IMR-90 (cell line): ENCODE measurements around the gene RBP2. TPM values are rescaled to one million over a fixed set of nuclear protein-coding genes. Genes with fewer than 3 reads are reported as not detected.
A peak's percentile ranks its signal among the peaks of the same experiment; 100 is the strongest.

ENCODE experiments used
- ATAC-seq: fragments of 200-7000 bp; cut with Tn5 transposase; 2 replicates; pipeline ENCODE4 v1.9.1; 2020; ENCODE audit warnings: low read depth, mild to moderate bottlenecking, moderate library complexity
- BruUV-seq: library from RNA; stranded (reverse); fragments of 400-500 nt; replicated peaks from 2 replicates; lab custom pipeline; 2021; lab: Mats Ljungman, UMichigan
- CTCF ChIA-PET: fragments of 300-600 bp; formaldehyde crosslinking; extraction: SDS; loops from one replicate; lab custom pipeline; 2021; ENCODE audit warnings: antibody characterized with exemption; lab: Yijun Ruan, JAX
- POLR2A ChIA-PET: fragments of 300-600 bp; sonication (Branson Sonifier 250); formaldehyde crosslinking; loops from one replicate; lab custom pipeline; 2022; ENCODE audit warnings: antibody characterized with exemption; ENCODE audit not compliant: unreplicated experiment; lab: Charles Lee
- DNase-seq: peaks from one replicate; pipeline ENCODE4 v3.0.0; 2013
- H2AFZ ChIP-seq: replicated peaks from 2 replicates; pipeline ENCODE3; 2013; ENCODE audit warnings: low read length, mild to moderate bottlenecking; ENCODE audit not compliant: poor library complexity
- H2AK5ac ChIP-seq: 2 replicates; pipeline ENCODE4 v1.6.1; 2013; ENCODE audit warnings: low read depth, low read length, inconsistent platforms
- H2AK9ac ChIP-seq: replicated peaks from 2 replicates; pipeline ENCODE3; 2013; ENCODE audit warnings: mild to moderate bottlenecking, low read depth, low read length, moderate library complexity; ENCODE audit not compliant: poor library complexity
- H2BK120ac ChIP-seq: 2 replicates; pipeline ENCODE4 v1.6.1; 2013; ENCODE audit warnings: low read depth, low read length, inconsistent platforms
- H2BK15ac ChIP-seq: 3 replicates; pipeline ENCODE4 v1.6.1; 2013; ENCODE audit warnings: low read depth, low read length, inconsistent platforms
- H2BK20ac ChIP-seq: 2 replicates; pipeline ENCODE4 v1.6.1; 2013; ENCODE audit warnings: low read depth, mild to moderate bottlenecking, inconsistent platforms, low read length, moderate library complexity
- H2BK5ac ChIP-seq: 2 replicates; pipeline ENCODE4 v1.6.1; 2013; ENCODE audit warnings: mild to moderate bottlenecking, low read depth, low read length, inconsistent platforms; ENCODE audit not compliant: poor library complexity, severe bottlenecking
- H3K14ac ChIP-seq: replicated peaks from 2 replicates; pipeline ENCODE4 v1.6.1; 2013; ENCODE audit warnings: low read depth, low read length, inconsistent platforms
- H3K18ac ChIP-seq: 2 replicates; pipeline ENCODE4 v1.6.1; 2013; ENCODE audit warnings: low read depth, low read length, control low read depth
- H3K23ac ChIP-seq: 2 replicates; pipeline ENCODE4 v1.6.1; 2013; ENCODE audit warnings: low read depth, low read length, inconsistent platforms
- H3K27ac ChIP-seq: 2 replicates; pipeline ENCODE4 v1.5.1; 2013; ENCODE audit warnings: mild to moderate bottlenecking, control low read depth, low read length; ENCODE audit not compliant: insufficient read depth
- H3K27me3 ChIP-seq: 2 replicates; pipeline ENCODE4 v1.6.1; 2013; ENCODE audit warnings: low read length; ENCODE audit not compliant: control insufficient read depth, insufficient read depth
- H3K36me3 ChIP-seq: 2 replicates; pipeline ENCODE4 v1.6.1; 2013; ENCODE audit warnings: low read length, mixed read lengths; ENCODE audit not compliant: control insufficient read depth, insufficient read depth
- H3K4ac ChIP-seq: 2 replicates; pipeline ENCODE4 v1.6.1; 2013; ENCODE audit warnings: low read depth, low read length, inconsistent platforms
- H3K4me1 ChIP-seq: 2 replicates; pipeline ENCODE4 v1.6.1; 2013; ENCODE audit warnings: low read length, mixed read lengths; ENCODE audit not compliant: control insufficient read depth, insufficient read depth
- H3K4me2 ChIP-seq: 2 replicates; pipeline ENCODE4 v1.6.1; 2013; ENCODE audit warnings: low read depth, mild to moderate bottlenecking, control low read depth, low read length, moderate library complexity
- H3K4me3 ChIP-seq: 2 replicates; pipeline ENCODE4 v1.5.1; 2013; ENCODE audit warnings: low read depth, mild to moderate bottlenecking, control low read depth, low read length, moderate library complexity; ENCODE audit not compliant: insufficient read depth
- H3K56ac ChIP-seq: 2 replicates; pipeline ENCODE4 v1.6.1; 2013; ENCODE audit warnings: low read length, inconsistent platforms; ENCODE audit not compliant: insufficient read depth; ENCODE audit errors: extremely low read depth
- H3K79me1 ChIP-seq, 2 experiments: 2 replicates each; pipeline ENCODE4 v1.6.1; 2013; ENCODE audit warnings: low read length in 2 of 2, inconsistent platforms in 1 of 2, low read depth in 1 of 2
- H3K9ac ChIP-seq: 2 replicates; pipeline ENCODE4 v1.6.1; 2013; ENCODE audit warnings: low read depth, low read length, control low read depth
- H3K9me1 ChIP-seq: 2 replicates; pipeline ENCODE4 v1.6.1; 2013; ENCODE audit warnings: low read length, inconsistent platforms; ENCODE audit not compliant: insufficient read depth
- H3K9me3 ChIP-seq: 2 replicates; pipeline ENCODE4 v1.6.1; 2013; ENCODE audit warnings: low read length; ENCODE audit not compliant: control insufficient read depth, insufficient read depth
- H4K20me1 ChIP-seq: 2 replicates; pipeline ENCODE4 v1.6.1; 2013; ENCODE audit warnings: low read length, inconsistent platforms; ENCODE audit not compliant: insufficient read depth
- H4K5ac ChIP-seq: 2 replicates; pipeline ENCODE4 v1.6.1; 2013; ENCODE audit warnings: mild to moderate bottlenecking, low read depth, low read length, control low read depth
- H4K8ac ChIP-seq, 2 experiments: 2 replicates each; pipeline ENCODE4 v1.6.1; 2013; ENCODE audit warnings: low read depth in 2 of 2, low read length in 2 of 2, control low read depth in 1 of 2, inconsistent platforms in 1 of 2
- H4K91ac ChIP-seq: 2 replicates; pipeline ENCODE4 v1.6.1; 2013; ENCODE audit warnings: low read depth, low read length, inconsistent platforms; ENCODE audit not compliant: insufficient read depth
- CHD1 ChIP-seq: IDR thresholded peaks from 2 replicates; pipeline ENCODE4 v1.6.1; 2012; ENCODE audit warnings: low read depth, low read length, improper control_type of control experiment
- POLR2A ChIP-seq: IDR thresholded peaks from 2 replicates; pipeline ENCODE4 v1.6.1; 2012; ENCODE audit warnings: mild to moderate bottlenecking, low read depth, low read length
- RAD21 ChIP-seq: IDR thresholded peaks from 2 replicates; pipeline ENCODE4 v1.6.1; 2012; ENCODE audit warnings: low read length, improper control_type of control experiment
- RCOR1 ChIP-seq: IDR thresholded peaks from 2 replicates; pipeline ENCODE4 v1.6.1; 2012; ENCODE audit warnings: mild to moderate bottlenecking, low read length, improper control_type of control experiment; ENCODE audit not compliant: insufficient replicate concordance
- RFX5 ChIP-seq: IDR thresholded peaks from 2 replicates; pipeline ENCODE4 v1.8.0; 2012; ENCODE audit warnings: low read depth, mild to moderate bottlenecking, low read length, moderate library complexity
- SMC3 ChIP-seq: fragments of 150-350 bp; IDR thresholded peaks from 2 replicates; pipeline ENCODE4 v1.6.1; 2016; ENCODE audit warnings: low read depth, mild to moderate bottlenecking, antibody characterized with exemption, low read length, moderate library complexity
- WGBS, 2 experiments: methylation state at CpG; one replicate each; pipeline versions ENCODE4 v1.1.5 to v1.1.7; 2013; ENCODE audit warnings: missing lambda C conversion rate in 2 of 2; ENCODE audit not compliant: insufficient read length in 1 of 2; ENCODE audit errors: extremely low coverage in 2 of 2; 5-methylcytosine and 5-hydroxymethylcytosine counted together
- dilution Hi-C: fragments of 300-500 bp; cut with HindIII; formaldehyde crosslinking; loops from one replicate; pipeline ENCODE4 v1.14.3; 2018; ENCODE audit warnings: low sequenced_read_pairs; ENCODE audit not compliant: unreplicated experiment
- in situ Hi-C: fragments of 300-500 bp; cut with MboI; formaldehyde crosslinking; loops from 3 replicates; pipeline ENCODE4 v1.14.3; 2019; ENCODE audit warnings: low sequenced_read_pairs, inconsistent platforms, mixed read lengths
- intact Hi-C: fragments of 100-400 bp; cut with micrococcal nuclease; formaldehyde crosslinking; loops from 2 replicates; pipeline ENCODE4 v1.10.0; 2022
- polyA plus RNA-seq, 3 experiments: library from polyadenylated mRNA; depleted of rRNA; stranded (reverse); fragments of >200 nt; gene quantifications; 2 replicates each; pipeline ENCODE4 v1.2.3, GENCODE V29; 2012; ENCODE audit warnings: low replicate concordance in 1 of 3
- total RNA-seq: library from RNA; depleted of rRNA; stranded (reverse); fragments of >200 nt; gene quantifications from 2 replicates; pipeline ENCODE4 v1.2.3, GENCODE V29; 2012
- TF ChIP-seq, protein P1 (sequence below): fragments of 150-350 bp; IDR thresholded peaks from 2 replicates; pipeline ENCODE4 v1.6.1; 2017; ENCODE audit warnings: mild to moderate bottlenecking, antibody characterized with exemption, low read length, low read depth

The RBP2 gene
- total and polyA plus RNA-seq, 2 of the 4 experiments (the other 2 are of a cell fraction) = not detected

- no peak for DNase-seq
- H4K8ac ChIP-seq = no peak overlapping the region
These were observed 28.2 kb downstream of the RBP2 start for GRCh38 chr3:139448104-139448503.

More at GRCh38 chr3:139448104-139448503, 28.2 kb downstream of the RBP2 start:
- Histone ChIP-seq H4K5ac (no peak overlapping the region), H3K4ac (no peak overlapping the region), H2AK9ac (peak overlapping the region; percentile 19), H3K9me1 (no peaks in the 10 kb centered on the region), H3K36me3 (no peaks in the 10 kb centered on the region), H3K23ac (no peak overlapping the region), H2BK120ac (no peak overlapping the region), H2BK20ac (no peak overlapping the region), H3K9me3 (no peaks in the 10 kb centered on the region), H3K27ac (no peak overlapping the region), H3K56ac (no peak overlapping the region), H4K20me1 (no peaks in the 10 kb centered on the region), H2AK5ac (no peak overlapping the region), H2BK5ac (no peak overlapping the region), H3K4me1 (no peaks in the 10 kb centered on the region), H3K27me3 (no peaks in the 10 kb centered on the region; the same call in 1 of the 2 replicates), H2BK15ac (no peak overlapping the region), H4K91ac (no peak overlapping the region), H3K14ac (no peak overlapping the region), H2AFZ (no peak overlapping the region), H3K18ac (no peak overlapping the region), H3K9ac (no peak overlapping the region), H3K4me3 (no peak overlapping the region), H3K79me1 (no peaks in the 10 kb centered on the region), H3K4me2 (no peak overlapping the region)
- in situ Hi-C loops = loop anchor here (25.0 kb wide), 1 partner anchor 1414 kb away; no protein-coding TSS in a partner anchor
- intact Hi-C loops = no loop called here
- no TSS peak for BruUV-seq
- CTCF ChIA-PET = no interaction called here
- dilution Hi-C loops = no loop called here
- ATAC-seq = no peak
- POLR2A ChIA-PET = no interaction called here
- no CpG with 5 or more reads among the region's 3 CpGs for WGBS, 2 experiments
- TF ChIP-seq RAD21 (no peak), RFX5 (no peak), POLR2A (no peak), RCOR1 (no peak), SMC3 (no peak), CHD1 (no peak)
- TF ChIP-seq, protein P1, sequence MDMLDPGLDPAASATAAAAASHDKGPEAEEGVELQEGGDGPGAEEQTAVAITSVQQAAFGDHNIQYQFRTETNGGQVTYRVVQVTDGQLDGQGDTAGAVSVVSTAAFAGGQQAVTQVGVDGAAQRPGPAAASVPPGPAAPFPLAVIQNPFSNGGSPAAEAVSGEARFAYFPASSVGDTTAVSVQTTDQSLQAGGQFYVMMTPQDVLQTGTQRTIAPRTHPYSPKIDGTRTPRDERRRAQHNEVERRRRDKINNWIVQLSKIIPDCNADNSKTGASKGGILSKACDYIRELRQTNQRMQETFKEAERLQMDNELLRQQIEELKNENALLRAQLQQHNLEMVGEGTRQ = peak; percentile 13; the same call in 1 of the 2 replicates
